Uterus (tissue), 2 donors: ENCODE measurements around the gene NR3C2.

Source experiments
- POLR2A ChIP-seq, 2 donors: fragments of 450-650 bp; IDR thresholded peaks; one replicate each; pipeline ENCODE4 v1.6.1; 2016; ENCODE audit warnings: antibody characterized with exemption in 2 of 2, mild to moderate bottlenecking in 1 of 2, moderate library complexity in 1 of 2
- TF ChIP-seq, protein P1 (sequence below), 4 experiments: fragments of 200-600 bp in 2 of 4; fragments of 450-650 bp in 2 of 4; sonication (generic) in 2 of 4; IDR thresholded peaks; one replicate each; pipeline ENCODE4 v1.5.1; 2016 to 2019; ENCODE audit warnings: antibody characterized with exemption in 4 of 4, mild to moderate bottlenecking in 2 of 4, moderate library complexity in 1 of 4

DNA sequence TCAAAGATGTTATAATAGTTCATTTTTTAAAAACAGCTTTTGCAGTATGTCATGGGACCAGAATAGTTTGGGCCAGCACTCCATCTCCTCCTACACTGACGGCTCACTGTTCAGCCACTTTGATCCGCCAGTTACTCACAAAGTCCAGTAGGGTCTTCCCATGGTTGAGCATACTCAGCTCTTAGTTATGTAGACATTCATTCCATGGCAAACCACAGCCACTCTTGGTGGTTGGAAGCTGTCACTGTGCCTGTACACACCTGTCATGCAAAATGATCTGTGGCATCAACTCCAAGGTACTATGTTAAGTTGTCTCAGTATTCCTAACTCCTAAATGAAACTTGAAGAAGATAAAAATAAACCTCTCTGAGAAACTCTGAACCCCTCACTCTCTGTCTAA, 127.2 kb downstream of the NR3C2 start:
- TF ChIP-seq, protein P1, sequence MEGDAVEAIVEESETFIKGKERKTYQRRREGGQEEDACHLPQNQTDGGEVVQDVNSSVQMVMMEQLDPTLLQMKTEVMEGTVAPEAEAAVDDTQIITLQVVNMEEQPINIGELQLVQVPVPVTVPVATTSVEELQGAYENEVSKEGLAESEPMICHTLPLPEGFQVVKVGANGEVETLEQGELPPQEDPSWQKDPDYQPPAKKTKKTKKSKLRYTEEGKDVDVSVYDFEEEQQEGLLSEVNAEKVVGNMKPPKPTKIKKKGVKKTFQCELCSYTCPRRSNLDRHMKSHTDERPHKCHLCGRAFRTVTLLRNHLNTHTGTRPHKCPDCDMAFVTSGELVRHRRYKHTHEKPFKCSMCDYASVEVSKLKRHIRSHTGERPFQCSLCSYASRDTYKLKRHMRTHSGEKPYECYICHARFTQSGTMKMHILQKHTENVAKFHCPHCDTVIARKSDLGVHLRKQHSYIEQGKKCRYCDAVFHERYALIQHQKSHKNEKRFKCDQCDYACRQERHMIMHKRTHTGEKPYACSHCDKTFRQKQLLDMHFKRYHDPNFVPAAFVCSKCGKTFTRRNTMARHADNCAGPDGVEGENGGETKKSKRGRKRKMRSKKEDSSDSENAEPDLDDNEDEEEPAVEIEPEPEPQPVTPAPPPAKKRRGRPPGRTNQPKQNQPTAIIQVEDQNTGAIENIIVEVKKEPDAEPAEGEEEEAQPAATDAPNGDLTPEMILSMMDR (IDR thresholded peaks at IDR 0.05): no peak
- TF ChIP-seq POLR2A (IDR thresholded peaks at IDR 0.05): no peak
